ENCODE data around the gene TOR2A.
A peak's percentile ranks its signal among the peaks of the same experiment; 100 is the strongest.

The TOR2A gene

GRCh38 chr9:127717766-127718165 lies 17.3 kb downstream of the TOR2A start:
- no peak for DNase-seq

- DNase-seq, result no peak
Measured at GRCh38 chr9:127716412-127716811, 18.7 kb downstream of the TOR2A start.

DNA sequence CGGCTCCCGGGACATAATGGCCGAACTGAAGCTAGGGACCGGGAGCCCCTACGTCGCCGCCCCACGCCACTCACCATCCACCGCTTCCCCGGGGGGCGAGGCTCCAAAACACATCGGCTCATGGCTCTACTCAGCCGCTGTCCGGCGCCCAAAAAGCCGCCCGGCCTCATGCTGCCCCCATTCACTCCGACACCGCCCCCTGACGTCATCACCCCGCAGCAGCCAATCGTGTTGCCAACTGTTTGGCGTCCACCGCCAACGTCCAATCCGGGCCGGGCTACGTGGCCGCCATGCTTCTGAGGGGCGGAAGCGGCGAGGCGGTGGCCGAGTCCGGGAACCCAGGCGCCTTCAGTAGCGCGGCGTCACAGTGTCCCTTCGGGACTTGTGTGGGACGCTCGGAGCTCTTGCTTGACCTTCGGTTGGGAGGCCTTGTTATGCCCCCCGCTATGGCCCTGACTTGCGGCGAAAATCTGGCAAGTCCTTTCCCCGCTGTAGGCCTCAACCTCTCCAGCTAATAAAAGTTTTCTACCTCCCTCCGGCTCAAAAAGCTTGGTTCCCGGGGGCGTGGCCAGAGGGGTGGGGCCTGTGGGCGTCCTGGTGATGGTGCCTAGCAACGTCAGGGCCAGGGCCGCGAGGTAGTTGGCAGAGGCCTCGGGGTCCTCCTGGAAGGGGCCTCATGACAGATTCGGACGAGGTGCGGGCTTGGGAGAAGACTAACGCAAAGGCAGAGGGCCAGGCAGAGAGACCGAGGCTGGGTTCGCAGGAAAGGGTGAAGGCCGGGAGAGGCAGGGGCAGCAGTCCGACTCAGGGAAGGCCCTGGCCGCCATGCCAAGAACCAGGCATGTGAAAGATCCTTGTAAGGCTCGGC lies 19.4 kb downstream of the TOR2A start, which contains the start of the genes PTRH1 and TTC16:
TSS of gene PTRH1 (minus strand) at position 194 of the 868 bp plus-strand sequence. CDS start at position 170, 24 bp downstream.
TSS of gene TTC16 (plus strand) at position 610 of the 868 bp plus-strand sequence. CDS start at position 677, 67 bp downstream.
- DNase-seq, result peak; percentile 91 to 97 (median 95)

GRCh38 chr9:127714951-127715469 lies 20.1 kb downstream of the TOR2A start:
- DNase-seq, result no peak

GRCh38 chr9:127714020-127714750 lies 20.9 kb downstream of the TOR2A start:
- no peak for DNase-seq

DNA sequence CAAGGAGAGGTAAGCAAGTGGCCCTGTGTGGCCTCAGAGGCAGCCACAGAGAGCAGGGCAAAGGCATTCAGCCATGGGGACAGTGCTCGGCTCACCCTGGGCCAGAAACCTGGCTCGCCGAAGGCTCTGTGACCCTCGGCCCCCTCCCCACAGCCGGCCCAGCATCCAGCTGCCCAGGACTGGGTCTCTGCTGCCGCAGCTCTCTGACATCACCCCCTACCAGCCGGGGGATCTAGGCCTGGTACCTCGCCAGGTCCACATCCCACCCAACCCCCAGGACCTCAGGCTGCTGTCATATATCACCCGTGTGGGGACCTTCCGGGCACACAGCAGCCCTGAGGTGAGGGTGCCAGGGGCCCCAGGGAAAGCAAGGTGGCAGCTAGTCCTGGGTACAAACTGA lies 22.2 kb downstream of the TOR2A start:
- DNase-seq, result no peak

- no peak for DNase-seq
Measured at GRCh38 chr9:127712371-127712770, 22.7 kb downstream of the TOR2A start.

DNA sequence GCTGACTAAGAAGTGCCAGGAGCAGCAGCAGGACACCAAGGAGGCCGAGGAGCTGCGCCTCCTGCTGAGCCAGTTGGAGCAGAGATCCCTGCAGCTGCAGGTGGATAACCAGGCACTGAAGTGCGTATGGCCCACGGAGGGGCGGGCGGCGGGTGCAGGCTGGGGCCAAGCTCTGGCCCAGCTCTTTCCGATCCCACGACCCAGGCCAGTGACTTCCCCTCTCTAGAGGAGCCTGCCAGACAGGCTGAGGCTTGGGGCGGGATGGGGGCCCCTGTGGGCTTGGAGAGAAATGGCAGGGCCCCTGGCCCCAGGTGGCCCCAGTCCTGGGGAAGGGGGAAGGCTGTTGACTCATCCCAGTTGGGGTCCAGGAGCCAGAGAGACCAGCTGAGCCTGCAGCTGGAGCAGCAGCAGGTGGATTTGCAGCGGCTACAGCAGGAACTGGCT lies 23.2 kb downstream of the TOR2A start:
- no peak for DNase-seq

DNA sequence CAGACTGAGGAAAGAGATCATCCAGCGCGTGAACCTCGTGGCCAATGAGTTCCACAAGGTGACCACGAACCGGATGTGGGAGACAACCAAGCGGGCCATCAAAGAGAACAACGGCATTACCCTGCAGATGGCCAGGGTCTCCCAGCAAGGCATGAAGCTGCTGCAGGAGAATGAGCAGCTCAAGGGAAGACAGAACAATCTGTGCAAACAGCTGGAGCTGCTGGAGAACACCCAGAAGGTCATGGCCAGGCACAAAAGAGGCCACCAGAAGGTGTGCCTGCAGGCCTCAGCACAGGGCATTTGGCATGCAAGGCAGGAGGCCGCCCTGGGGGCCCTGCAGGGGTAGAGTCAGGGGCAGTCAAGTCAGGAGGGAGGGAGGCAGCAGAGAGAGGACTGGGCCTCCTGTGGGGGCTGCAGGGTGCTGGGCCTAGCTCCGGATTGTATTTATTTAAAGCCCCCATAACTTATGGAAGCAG lies 23.8 kb downstream of the TOR2A start:
- DNase-seq, result peak in 1 of 5 experiments; percentile 53

DNA sequence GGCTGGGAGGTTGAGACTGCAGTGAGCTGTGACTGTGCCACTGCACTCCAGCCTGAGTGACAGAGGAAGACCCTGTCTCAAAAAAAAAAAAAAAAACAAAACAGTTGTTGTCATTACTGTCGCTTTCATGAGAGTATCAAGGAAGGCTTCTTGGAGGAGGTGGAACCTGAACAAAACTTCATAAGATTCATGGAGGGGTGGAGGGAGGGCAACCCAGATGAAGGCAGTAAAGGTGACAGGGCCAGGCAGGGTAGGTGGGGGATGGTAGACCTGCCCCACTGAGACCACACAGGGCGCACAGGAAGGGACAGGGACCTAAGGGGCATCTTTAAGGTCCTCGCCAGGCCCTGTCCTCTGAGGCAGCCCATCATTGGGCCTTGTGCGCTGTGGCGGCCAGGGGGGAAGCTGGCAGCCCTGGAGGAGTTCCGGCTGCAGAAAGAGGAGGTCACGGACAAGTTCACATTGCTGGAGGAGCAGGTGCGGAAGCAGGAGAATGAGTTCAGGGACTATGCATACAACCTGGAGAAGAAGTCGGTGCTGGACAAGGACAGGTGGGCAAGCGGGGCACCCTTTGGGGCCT lies 24.8 kb downstream of the TOR2A start:
- DNase-seq, result no peak

GRCh38 chr9:127708952-127709587 lies 26.0 kb downstream of the TOR2A start:
- no peak for DNase-seq

- peak in 3 of 5 experiments; percentile 38 to 70 (median 43) for DNase-seq
Measured at GRCh38 chr9:127707766-127708165, 27.3 kb downstream of the TOR2A start.

DNA sequence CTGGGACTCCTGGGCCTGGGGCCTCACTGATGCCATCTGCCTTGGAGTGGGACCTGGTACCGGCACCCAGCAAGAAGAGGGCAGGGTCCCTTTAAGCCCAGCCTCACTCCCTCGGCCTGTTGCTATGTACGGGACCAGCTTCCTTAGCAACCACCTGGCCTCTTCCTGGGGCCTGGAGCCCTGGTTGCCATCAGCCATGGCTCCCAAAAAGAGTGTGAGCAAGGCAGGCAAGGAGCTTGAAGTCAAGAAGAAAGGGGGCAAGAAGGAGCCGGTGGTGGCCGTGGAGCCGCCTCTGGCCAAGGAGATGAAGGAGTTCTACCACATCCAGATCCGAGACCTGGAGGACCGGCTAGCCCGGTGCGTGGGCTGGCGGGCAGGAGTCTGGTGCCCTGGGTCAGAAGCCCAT lies 28.3 kb downstream of the TOR2A start, which contains the start of gene CFAP157:
TSS of gene CFAP157 (plus strand) at position 153 of the 406 bp plus-strand sequence. CDS start at position 197, 44 bp downstream.
- no peak for DNase-seq

- no peak for DNase-seq
Measured at GRCh38 chr9:127705577-127706379, 29.3 kb downstream of the TOR2A start.

GRCh38 chr9:127703289-127703946 lies 31.7 kb downstream of the TOR2A start:
- DNase-seq, result no peak

DNA sequence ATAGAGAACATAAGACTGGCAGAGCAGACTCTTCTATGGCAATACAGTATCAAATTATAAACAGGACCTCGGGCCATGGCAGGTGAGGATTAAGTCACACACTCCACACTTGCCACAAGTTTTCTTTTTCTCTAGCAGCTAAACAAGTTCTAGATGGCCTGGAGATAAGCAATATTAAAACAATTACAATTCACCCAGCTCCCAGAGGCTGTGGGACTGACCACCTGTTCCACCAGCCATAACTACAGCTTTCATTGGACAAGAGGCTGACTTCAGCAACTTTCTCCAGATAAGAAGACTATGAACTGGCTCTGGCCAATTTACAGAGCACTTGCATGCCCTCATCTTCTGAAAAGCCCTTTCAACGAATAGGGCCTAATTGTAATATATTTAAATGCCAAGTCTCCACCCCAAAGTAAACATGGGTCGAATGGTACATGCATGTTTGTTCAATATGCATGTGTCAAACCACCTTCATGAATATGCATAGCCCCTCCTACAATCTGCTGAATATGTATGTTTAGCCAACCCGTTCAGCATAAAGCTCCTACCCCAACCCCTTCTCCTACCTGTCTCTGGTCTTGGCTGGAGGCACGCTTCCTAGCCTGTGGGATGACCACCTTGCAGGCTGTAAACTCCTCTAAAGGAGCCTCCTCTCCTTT lies 34.4 kb downstream of the TOR2A start:
- DNase-seq, result no peak

- DNase-seq, result no peak
Measured at GRCh38 chr9:127700140-127700539, 35.0 kb downstream of the TOR2A start.

GRCh38 chr9:127698985-127699670 lies 36.0 kb downstream of the TOR2A start:
- peak; percentile 50 to 91 (median 76) for DNase-seq

GRCh38 chr9:127698386-127698785 lies 36.7 kb downstream of the TOR2A start:
- no peak for DNase-seq

Data from T-helper 2 cell (primary cell).